IMR-90 (cell line): ENCODE data around the gene SCAND1. TPM values are rescaled to one million over a fixed set of nuclear protein-coding genes. Genes with fewer than 3 reads are reported as not detected.
A peak's percentile ranks its signal among the peaks of the same experiment; 100 is the strongest.

ENCODE experiments used
- ATAC-seq: fragments of 200-7000 bp; cut with Tn5 transposase; 2 replicates; pipeline ENCODE4 v1.9.1; 2020; ENCODE audit warnings: low read depth, mild to moderate bottlenecking, moderate library complexity
- BruUV-seq: library from RNA; stranded (reverse); fragments of 400-500 nt; replicated peaks from 2 replicates; lab custom pipeline; 2021; lab: Mats Ljungman, UMichigan
- CTCF ChIA-PET: fragments of 300-600 bp; formaldehyde crosslinking; extraction: SDS; loops from one replicate; lab custom pipeline; 2021; ENCODE audit warnings: antibody characterized with exemption; lab: Yijun Ruan, JAX
- POLR2A ChIA-PET: fragments of 300-600 bp; sonication (Branson Sonifier 250); formaldehyde crosslinking; loops from one replicate; lab custom pipeline; 2022; ENCODE audit warnings: antibody characterized with exemption; ENCODE audit not compliant: unreplicated experiment; lab: Charles Lee
- DNase-seq: peaks from one replicate; pipeline ENCODE4 v3.0.0; 2013
- H2AFZ ChIP-seq: replicated peaks from 2 replicates; pipeline ENCODE3; 2013; ENCODE audit warnings: low read length, mild to moderate bottlenecking; ENCODE audit not compliant: poor library complexity
- H2AK5ac ChIP-seq: 2 replicates; pipeline ENCODE4 v1.6.1; 2013; ENCODE audit warnings: low read depth, low read length, inconsistent platforms
- H2AK9ac ChIP-seq: replicated peaks from 2 replicates; pipeline ENCODE3; 2013; ENCODE audit warnings: mild to moderate bottlenecking, low read depth, low read length, moderate library complexity; ENCODE audit not compliant: poor library complexity
- H2BK120ac ChIP-seq: 2 replicates; pipeline ENCODE4 v1.6.1; 2013; ENCODE audit warnings: low read depth, low read length, inconsistent platforms
- H2BK15ac ChIP-seq: 3 replicates; pipeline ENCODE4 v1.6.1; 2013; ENCODE audit warnings: low read depth, low read length, inconsistent platforms
- H2BK20ac ChIP-seq: 2 replicates; pipeline ENCODE4 v1.6.1; 2013; ENCODE audit warnings: low read depth, mild to moderate bottlenecking, inconsistent platforms, low read length, moderate library complexity
- H2BK5ac ChIP-seq: 2 replicates; pipeline ENCODE4 v1.6.1; 2013; ENCODE audit warnings: mild to moderate bottlenecking, low read depth, low read length, inconsistent platforms; ENCODE audit not compliant: poor library complexity, severe bottlenecking
- H3K14ac ChIP-seq: replicated peaks from 2 replicates; pipeline ENCODE4 v1.6.1; 2013; ENCODE audit warnings: low read depth, low read length, inconsistent platforms
- H3K18ac ChIP-seq: 2 replicates; pipeline ENCODE4 v1.6.1; 2013; ENCODE audit warnings: low read depth, low read length, control low read depth
- H3K23ac ChIP-seq: 2 replicates; pipeline ENCODE4 v1.6.1; 2013; ENCODE audit warnings: low read depth, low read length, inconsistent platforms
- H3K27ac ChIP-seq: 2 replicates; pipeline ENCODE4 v1.5.1; 2013; ENCODE audit warnings: mild to moderate bottlenecking, control low read depth, low read length; ENCODE audit not compliant: insufficient read depth
- H3K27me3 ChIP-seq: 2 replicates; pipeline ENCODE4 v1.6.1; 2013; ENCODE audit warnings: low read length; ENCODE audit not compliant: control insufficient read depth, insufficient read depth
- H3K36me3 ChIP-seq: 2 replicates; pipeline ENCODE4 v1.6.1; 2013; ENCODE audit warnings: low read length, mixed read lengths; ENCODE audit not compliant: control insufficient read depth, insufficient read depth
- H3K4ac ChIP-seq: 2 replicates; pipeline ENCODE4 v1.6.1; 2013; ENCODE audit warnings: low read depth, low read length, inconsistent platforms
- H3K4me1 ChIP-seq: 2 replicates; pipeline ENCODE4 v1.6.1; 2013; ENCODE audit warnings: low read length, mixed read lengths; ENCODE audit not compliant: control insufficient read depth, insufficient read depth
- H3K4me2 ChIP-seq: 2 replicates; pipeline ENCODE4 v1.6.1; 2013; ENCODE audit warnings: low read depth, mild to moderate bottlenecking, control low read depth, low read length, moderate library complexity
- H3K4me3 ChIP-seq: 2 replicates; pipeline ENCODE4 v1.5.1; 2013; ENCODE audit warnings: low read depth, mild to moderate bottlenecking, control low read depth, low read length, moderate library complexity; ENCODE audit not compliant: insufficient read depth
- H3K56ac ChIP-seq: 2 replicates; pipeline ENCODE4 v1.6.1; 2013; ENCODE audit warnings: low read length, inconsistent platforms; ENCODE audit not compliant: insufficient read depth; ENCODE audit errors: extremely low read depth
- H3K79me1 ChIP-seq, 2 experiments: 2 replicates each; pipeline ENCODE4 v1.6.1; 2013; ENCODE audit warnings: low read length in 2 of 2, inconsistent platforms in 1 of 2, low read depth in 1 of 2
- H3K9ac ChIP-seq: 2 replicates; pipeline ENCODE4 v1.6.1; 2013; ENCODE audit warnings: low read depth, low read length, control low read depth
- H3K9me1 ChIP-seq: 2 replicates; pipeline ENCODE4 v1.6.1; 2013; ENCODE audit warnings: low read length, inconsistent platforms; ENCODE audit not compliant: insufficient read depth
- H3K9me3 ChIP-seq: 2 replicates; pipeline ENCODE4 v1.6.1; 2013; ENCODE audit warnings: low read length; ENCODE audit not compliant: control insufficient read depth, insufficient read depth
- H4K20me1 ChIP-seq: 2 replicates; pipeline ENCODE4 v1.6.1; 2013; ENCODE audit warnings: low read length, inconsistent platforms; ENCODE audit not compliant: insufficient read depth
- H4K5ac ChIP-seq: 2 replicates; pipeline ENCODE4 v1.6.1; 2013; ENCODE audit warnings: mild to moderate bottlenecking, low read depth, low read length, control low read depth
- H4K8ac ChIP-seq, 2 experiments: 2 replicates each; pipeline ENCODE4 v1.6.1; 2013; ENCODE audit warnings: low read depth in 2 of 2, low read length in 2 of 2, control low read depth in 1 of 2, inconsistent platforms in 1 of 2
- H4K91ac ChIP-seq: 2 replicates; pipeline ENCODE4 v1.6.1; 2013; ENCODE audit warnings: low read depth, low read length, inconsistent platforms; ENCODE audit not compliant: insufficient read depth
- CEBPB ChIP-seq: IDR thresholded peaks from 2 replicates; pipeline ENCODE4 v1.6.1; 2012; ENCODE audit warnings: low read depth, low read length, improper control_type of control experiment
- CHD1 ChIP-seq: IDR thresholded peaks from 2 replicates; pipeline ENCODE4 v1.6.1; 2012; ENCODE audit warnings: low read depth, low read length, improper control_type of control experiment
- FOS ChIP-seq: fragments of 150-350 bp; IDR thresholded peaks from 2 replicates; pipeline ENCODE4 v1.6.1; 2016; ENCODE audit warnings: low read depth, low read length
- MAZ ChIP-seq: IDR thresholded peaks from 2 replicates; pipeline ENCODE4 v1.6.1; 2012; ENCODE audit warnings: low read depth, mild to moderate bottlenecking, low read length, improper control_type of control experiment, moderate library complexity, borderline replicate concordance
- NFE2L2 ChIP-seq: fragments of 150-350 bp; IDR thresholded peaks from 2 replicates; pipeline ENCODE4 v1.6.1; 2016; ENCODE audit warnings: low read depth, mild to moderate bottlenecking, low read length
- POLR2A ChIP-seq: IDR thresholded peaks from 2 replicates; pipeline ENCODE4 v1.6.1; 2012; ENCODE audit warnings: mild to moderate bottlenecking, low read depth, low read length
- RAD21 ChIP-seq: IDR thresholded peaks from 2 replicates; pipeline ENCODE4 v1.6.1; 2012; ENCODE audit warnings: low read length, improper control_type of control experiment
- USF2 ChIP-seq: fragments of 150-350 bp; IDR thresholded peaks from 2 replicates; pipeline ENCODE4 v1.6.1; 2017; ENCODE audit warnings: mild to moderate bottlenecking, antibody characterized with exemption, low read length, low read depth
- WGBS, 2 experiments: methylation state at CpG; one replicate each; pipeline versions ENCODE4 v1.1.5 to v1.1.7; 2013; ENCODE audit warnings: missing lambda C conversion rate in 2 of 2; ENCODE audit not compliant: insufficient read length in 1 of 2; ENCODE audit errors: extremely low coverage in 2 of 2; 5-methylcytosine and 5-hydroxymethylcytosine counted together
- dilution Hi-C: fragments of 300-500 bp; cut with HindIII; formaldehyde crosslinking; loops from one replicate; pipeline ENCODE4 v1.14.3; 2018; ENCODE audit warnings: low sequenced_read_pairs; ENCODE audit not compliant: unreplicated experiment
- in situ Hi-C: fragments of 300-500 bp; cut with MboI; formaldehyde crosslinking; loops from 3 replicates; pipeline ENCODE4 v1.14.3; 2019; ENCODE audit warnings: low sequenced_read_pairs, inconsistent platforms, mixed read lengths
- intact Hi-C: fragments of 100-400 bp; cut with micrococcal nuclease; formaldehyde crosslinking; loops from 2 replicates; pipeline ENCODE4 v1.10.0; 2022
- polyA plus RNA-seq, 3 experiments: library from polyadenylated mRNA; depleted of rRNA; stranded (reverse); fragments of >200 nt; gene quantifications; 2 replicates each; pipeline ENCODE4 v1.2.3, GENCODE V29; 2012; ENCODE audit warnings: low replicate concordance in 1 of 3
- total RNA-seq: library from RNA; depleted of rRNA; stranded (reverse); fragments of >200 nt; gene quantifications from 2 replicates; pipeline ENCODE4 v1.2.3, GENCODE V29; 2012
- TF ChIP-seq, protein P1 (sequence below): conservative IDR thresholded peaks from 2 replicates; pipeline ENCODE4 v1.5.1; 2012; ENCODE audit warnings: mild to moderate bottlenecking, low read depth, low read length, improper control_type of control experiment
- TF ChIP-seq, protein P2 (sequence below): fragments of 150-350 bp; IDR thresholded peaks from 2 replicates; pipeline ENCODE4 v1.6.1; 2016; ENCODE audit warnings: low read depth, mild to moderate bottlenecking, low read length, moderate library complexity, borderline replicate concordance

The SCAND1 gene
- total and polyA plus RNA-seq, 2 of the 4 experiments (the other 2 are of a cell fraction) = 7.5 to 26.8 TPM

DNA sequence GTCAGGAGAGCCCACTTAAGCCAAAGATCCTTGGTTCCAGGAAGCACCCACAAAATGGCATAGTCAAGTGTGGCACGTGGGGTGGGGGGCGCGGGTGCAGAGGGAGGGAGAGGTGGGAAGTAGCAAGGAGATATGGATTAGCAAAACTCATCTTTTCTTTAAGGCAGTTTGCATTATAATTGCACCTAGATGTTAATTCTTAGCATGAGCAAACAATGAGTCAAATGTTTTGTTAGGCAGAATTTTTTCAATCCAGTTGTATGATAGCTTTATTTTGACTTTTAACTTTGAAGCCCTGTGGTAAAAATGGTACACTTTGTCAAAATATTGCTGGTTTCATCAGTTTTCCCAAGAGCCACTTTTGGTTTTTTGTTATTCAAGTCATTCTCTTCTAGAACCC lies 15.0 kb downstream of the SCAND1 start:
- no peak overlapping the region for H2BK5ac ChIP-seq
- H3K18ac ChIP-seq = no peak overlapping the region
- WGBS, 2 experiments = no CpG with 5 or more reads among the region's 3 CpGs
- H3K9ac ChIP-seq = no peak overlapping the region
- peak; percentile 13 for DNase-seq
- no peak overlapping the region for H2BK20ac ChIP-seq
- H3K4me2 ChIP-seq = peak overlapping the region; percentile 7; the same call in 1 of the 2 replicates
- H4K5ac ChIP-seq = no peak overlapping the region
- intact Hi-C loops (no loop called here), dilution Hi-C loops (no loop called here), in situ Hi-C loops (no loop called here)
- no peak overlapping the region for H2AK5ac ChIP-seq
- no peak; the same call in none of the 2 replicates for ATAC-seq
- 0 out of 2 replicates have a peak overlapping the region, but pooled peaks have one; percentile 5 for H3K23ac ChIP-seq
- H3K9me3 ChIP-seq = no peaks in the 10 kb centered on the region
- peaks cover 35% of the 10 kb centered on the region for H3K36me3 ChIP-seq
- peaks cover 8% of the 10 kb centered on the region for H3K4me1 ChIP-seq
- no peak overlapping the region for H2BK120ac ChIP-seq
- H3K27ac ChIP-seq = no peak overlapping the region
- CTCF ChIA-PET = interaction anchor here (1.9 kb wide), 1 partner anchor 15 kb away, joined by 5 read pairs; the partner anchor contains the start of gene SCAND1
- no peak overlapping the region for H4K91ac ChIP-seq
- no TSS peak for BruUV-seq
- H3K27me3 ChIP-seq = no peaks in the 10 kb centered on the region
- H4K20me1 ChIP-seq = peaks cover 4% of the 10 kb centered on the region
- H3K9me1 ChIP-seq = peaks cover 13% of the 10 kb centered on the region; the same call in 1 of the 2 replicates
- no peak overlapping the region; the same call in 1 of the 2 replicates for H3K14ac ChIP-seq
- no peak overlapping the region for H3K4me3 ChIP-seq
- H3K56ac ChIP-seq = no peak overlapping the region
- POLR2A ChIA-PET = interaction anchor here (0.5 kb wide), 1 partner anchor 15 kb away, joined by 4 read pairs; no protein-coding TSS in a partner anchor
- H3K79me1 ChIP-seq = peaks cover 16 to 45% of the 10 kb centered on the region in 2 experiments; a peak in 3 of 4 replicates
- TF ChIP-seq NFE2L2 = no peak
- TF ChIP-seq MAZ = no peak
- TF ChIP-seq USF2 = no peak
- no peak for TF ChIP-seq RAD21
- TF ChIP-seq, protein P1, sequence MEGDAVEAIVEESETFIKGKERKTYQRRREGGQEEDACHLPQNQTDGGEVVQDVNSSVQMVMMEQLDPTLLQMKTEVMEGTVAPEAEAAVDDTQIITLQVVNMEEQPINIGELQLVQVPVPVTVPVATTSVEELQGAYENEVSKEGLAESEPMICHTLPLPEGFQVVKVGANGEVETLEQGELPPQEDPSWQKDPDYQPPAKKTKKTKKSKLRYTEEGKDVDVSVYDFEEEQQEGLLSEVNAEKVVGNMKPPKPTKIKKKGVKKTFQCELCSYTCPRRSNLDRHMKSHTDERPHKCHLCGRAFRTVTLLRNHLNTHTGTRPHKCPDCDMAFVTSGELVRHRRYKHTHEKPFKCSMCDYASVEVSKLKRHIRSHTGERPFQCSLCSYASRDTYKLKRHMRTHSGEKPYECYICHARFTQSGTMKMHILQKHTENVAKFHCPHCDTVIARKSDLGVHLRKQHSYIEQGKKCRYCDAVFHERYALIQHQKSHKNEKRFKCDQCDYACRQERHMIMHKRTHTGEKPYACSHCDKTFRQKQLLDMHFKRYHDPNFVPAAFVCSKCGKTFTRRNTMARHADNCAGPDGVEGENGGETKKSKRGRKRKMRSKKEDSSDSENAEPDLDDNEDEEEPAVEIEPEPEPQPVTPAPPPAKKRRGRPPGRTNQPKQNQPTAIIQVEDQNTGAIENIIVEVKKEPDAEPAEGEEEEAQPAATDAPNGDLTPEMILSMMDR = no peak
- TF ChIP-seq CHD1 = no peak
- no peak for TF ChIP-seq CEBPB
- no peak for TF ChIP-seq FOS
- TF ChIP-seq, protein P2, sequence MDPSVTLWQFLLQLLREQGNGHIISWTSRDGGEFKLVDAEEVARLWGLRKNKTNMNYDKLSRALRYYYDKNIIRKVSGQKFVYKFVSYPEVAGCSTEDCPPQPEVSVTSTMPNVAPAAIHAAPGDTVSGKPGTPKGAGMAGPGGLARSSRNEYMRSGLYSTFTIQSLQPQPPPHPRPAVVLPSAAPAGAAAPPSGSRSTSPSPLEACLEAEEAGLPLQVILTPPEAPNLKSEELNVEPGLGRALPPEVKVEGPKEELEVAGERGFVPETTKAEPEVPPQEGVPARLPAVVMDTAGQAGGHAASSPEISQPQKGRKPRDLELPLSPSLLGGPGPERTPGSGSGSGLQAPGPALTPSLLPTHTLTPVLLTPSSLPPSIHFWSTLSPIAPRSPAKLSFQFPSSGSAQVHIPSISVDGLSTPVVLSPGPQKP = no peak
- no peak for TF ChIP-seq POLR2A
- no peak overlapping the region; a peak in 1 of 4 replicates for H4K8ac ChIP-seq
- H2AFZ ChIP-seq = no peak overlapping the region
- H2AK9ac ChIP-seq = no peak overlapping the region
- H3K4ac ChIP-seq = no peak overlapping the region
- H2BK15ac ChIP-seq = no peak overlapping the region
